PC-9 (cell line): ENCODE measurements around the gene CLCN1. TPM values are rescaled to one million over a fixed set of nuclear protein-coding genes. Genes with fewer than 3 reads are reported as not detected.

Experiments used
- BruUV-seq: library from RNA; stranded (reverse); fragments of 400-500 nt; replicated peaks from 2 replicates; lab custom pipeline; 2021; lab: Mats Ljungman, UMichigan
- CTCF ChIA-PET: fragments of 300-600 bp; sonication (Branson Sonifier 250); formaldehyde crosslinking; loops from one replicate; lab custom pipeline; 2022; ENCODE audit warnings: antibody characterized with exemption; lab: Charles Lee
- POLR2A ChIA-PET: fragments of 300-600 bp; sonication (Branson Sonifier 250); formaldehyde crosslinking; loops from one replicate; lab custom pipeline; 2022; ENCODE audit warnings: antibody characterized with exemption; ENCODE audit not compliant: unreplicated experiment; lab: Charles Lee
- DNase-seq, 2 experiments: peaks; one replicate each; pipeline versions ENCODE4 v3.0.0 to v3.0.0-alpha.2; 2015 to 2022; ENCODE audit warnings: mixed read lengths in 1 of 2
- H2AFZ ChIP-seq: fragments of 200-600 bp; sonication (generic); 2 replicates; pipeline ENCODE4 v1.8.1; 2017; ENCODE audit warnings: antibody characterized with exemption
- H3F3A ChIP-seq: fragments of 200-600 bp; sonication (generic); 2 replicates; pipeline ENCODE4 v1.8.1; 2017; ENCODE audit warnings: antibody characterized with exemption, mild to moderate bottlenecking, low read depth; ENCODE audit not compliant: insufficient read depth
- H3K27ac ChIP-seq: fragments of 200-600 bp; sonication (generic); 2 replicates; pipeline ENCODE4 v1.6.1; 2016; ENCODE audit warnings: mixed run types
- H3K27me3 ChIP-seq: fragments of 200-600 bp; sonication (generic); 2 replicates; pipeline ENCODE4 v1.6.1; 2016; ENCODE audit warnings: low read depth, mixed run types; ENCODE audit not compliant: insufficient read depth
- H3K36me3 ChIP-seq: fragments of 200-600 bp; sonication (generic); 2 replicates; pipeline ENCODE4 v1.6.1; 2016; ENCODE audit warnings: low read depth, mixed run types
- H3K4me1 ChIP-seq: fragments of 200-600 bp; sonication (generic); replicated peaks from 2 replicates; pipeline ENCODE4 v1.6.1; 2016; ENCODE audit warnings: mixed run types; ENCODE audit not compliant: insufficient read depth
- H3K4me2 ChIP-seq: fragments of 200-600 bp; sonication (generic); 2 replicates; pipeline ENCODE4 v1.6.1; 2017; ENCODE audit warnings: mixed run types
- H3K4me3 ChIP-seq: fragments of 200-600 bp; sonication (generic); 2 replicates; pipeline ENCODE4 v1.6.1; 2016; ENCODE audit warnings: mixed run types
- H3K79me2 ChIP-seq: fragments of 200-600 bp; sonication (generic); 2 replicates; pipeline ENCODE4 v1.6.1; 2017; ENCODE audit warnings: low read depth, mixed run types
- H3K9me2 ChIP-seq: fragments of 200-600 bp; sonication (generic); 2 replicates; pipeline ENCODE4 v1.8.1; 2017; ENCODE audit warnings: mild to moderate bottlenecking; ENCODE audit not compliant: insufficient read depth
- H3K9me3 ChIP-seq: fragments of 200-600 bp; sonication (generic); 2 replicates; pipeline ENCODE4 v1.8.1; 2016; ENCODE audit warnings: low read depth; ENCODE audit not compliant: insufficient read depth
- H4K20me1 ChIP-seq: fragments of 200-600 bp; sonication (generic); 2 replicates; pipeline ENCODE4 v1.8.1; 2017; ENCODE audit not compliant: insufficient read depth
- CTCF ChIP-seq: fragments of 200-600 bp; sonication (generic); conservative IDR thresholded peaks from 2 replicates; pipeline ENCODE4 v1.6.1; 2017; ENCODE audit warnings: mixed run types, antibody characterized with exemption, mild to moderate bottlenecking, moderate library complexity
- EZH2 ChIP-seq: fragments of 200-600 bp; sonication (generic); IDR thresholded peaks from 2 replicates; pipeline ENCODE4 v1.8.0; 2017; ENCODE audit warnings: antibody characterized with exemption, low read depth
- intact Hi-C: fragments of 100-400 bp; cut with micrococcal nuclease; formaldehyde crosslinking; loops from one replicate; pipeline ENCODE4 v1.10.0; 2022; ENCODE audit not compliant: unreplicated experiment
- total RNA-seq: library from RNA; stranded (reverse); gene quantifications from 2 replicates; pipeline ENCODE4 v1.2.3, GENCODE V29; 2021

CLCN1 gene
- total RNA-seq, 1 experiment from 2014 or later, result not detected

GRCh38 chr7:143320620-143321019 is 4.7 kb downstream of the CLCN1 start:
- Histone ChIP-seq H2AFZ (no peak overlapping the region), H3K4me2 (no peak overlapping the region), H3F3A (no peaks in the 10 kb centered on the region), H3K27me3 (no peaks in the 10 kb centered on the region), H3K4me1 (peaks cover 6% of the 10 kb centered on the region; the same call in 1 of the 2 replicates), H3K36me3 (no peaks in the 10 kb centered on the region), H3K9me3 (no peaks in the 10 kb centered on the region), H4K20me1 (no peaks in the 10 kb centered on the region), H3K4me3 (no peak overlapping the region), H3K27ac (no peak overlapping the region), H3K79me2 (no peaks in the 10 kb centered on the region), H3K9me2 (no peaks in the 10 kb centered on the region)
- DNase-seq, result peak in 1 of 2 experiments; percentile 46
- no TSS peak for BruUV-seq
- TF ChIP-seq EZH2 (no peak), CTCF (no peak)
- CTCF ChIA-PET, result no interaction called here
- intact Hi-C loops, result loop anchor here (2.0 kb wide), 1 partner anchor 88 kb away; the partner anchor contains the start of gene EPHA1
- POLR2A ChIA-PET, result no interaction called here

GRCh38 chr7:143321242-143321641 is 5.3 kb downstream of the CLCN1 start:
- no TSS peak for BruUV-seq
- peaks cover 6% of the 10 kb centered on the region; the same call in 1 of the 2 replicates for H3K4me1 ChIP-seq
- H3F3A ChIP-seq, result no peaks in the 10 kb centered on the region
- H3K27ac ChIP-seq, result no peak overlapping the region
- H3K9me3 ChIP-seq, result no peaks in the 10 kb centered on the region
- ChIA-PET POLR2A (no interaction called here), CTCF (interaction anchor here (0.7 kb wide), 1 partner anchor 39 kb away, joined by 3 read pairs; no protein-coding TSS in a partner anchor)
- no peaks in the 10 kb centered on the region for H3K79me2 ChIP-seq
- no peak overlapping the region for H3K4me2 ChIP-seq
- H2AFZ ChIP-seq, result no peak overlapping the region
- H3K36me3 ChIP-seq, result no peaks in the 10 kb centered on the region
- DNase-seq, result no peak
- no peaks in the 10 kb centered on the region for H3K27me3 ChIP-seq
- H4K20me1 ChIP-seq, result no peaks in the 10 kb centered on the region
- H3K9me2 ChIP-seq, result no peaks in the 10 kb centered on the region
- intact Hi-C loops, result loop anchor here (2.0 kb wide), 1 partner anchor 88 kb away; the partner anchor contains the start of gene EPHA1
- TF ChIP-seq CTCF (no peak), EZH2 (no peak)
- H3K4me3 ChIP-seq, result no peak overlapping the region

- H3K27ac ChIP-seq, result no peak overlapping the region
- H2AFZ ChIP-seq, result no peak overlapping the region
- no peaks in the 10 kb centered on the region for H4K20me1 ChIP-seq
- peaks cover 6% of the 10 kb centered on the region; the same call in 1 of the 2 replicates for H3K4me1 ChIP-seq
- H3K27me3 ChIP-seq, result no peaks in the 10 kb centered on the region
- H3K9me3 ChIP-seq, result no peaks in the 10 kb centered on the region
- no peaks in the 10 kb centered on the region for H3K9me2 ChIP-seq
- H3K4me2 ChIP-seq, result no peak overlapping the region
- DNase-seq, result peak in 1 of 2 experiments; percentile 37
- TF ChIP-seq CTCF, result no peak; the same call in 1 of the 2 replicates
- no peak for TF ChIP-seq EZH2
- CTCF ChIA-PET, result interaction anchor here (0.7 kb wide), 1 partner anchor 38 kb away, joined by 3 read pairs; no protein-coding TSS in a partner anchor
- no TSS peak for BruUV-seq
- H3K4me3 ChIP-seq, result no peak overlapping the region
- H3K36me3 ChIP-seq, result no peaks in the 10 kb centered on the region
- H3K79me2 ChIP-seq, result no peaks in the 10 kb centered on the region
- intact Hi-C loops, result loop anchor here (2.0 kb wide), 1 partner anchor 87 kb away; the partner anchor contains the start of gene EPHA1
- POLR2A ChIA-PET, result no interaction called here
- no peaks in the 10 kb centered on the region for H3F3A ChIP-seq
These were observed 5.8 kb downstream of the CLCN1 start for GRCh38 chr7:143321734-143322133.
